HL-60 (cell line): ENCODE results near the gene PDGFRA.

ENCODE experiments used
- DNase-seq, 2 experiments: peaks; one replicate each; pipeline ENCODE4 v3.0.0-alpha.2; 2010 to 2020; ENCODE audit warnings: low read depth in 1 of 2, low spot score in 1 of 2
- H3K27ac ChIP-seq: fragments of 250-450 bp; sonication (Bioruptor Pico); replicated peaks from 2 replicates; pipeline ENCODE4 v1.5.1; 2020; ENCODE audit warnings: mild to moderate bottlenecking, moderate library complexity
- H3K27me3 ChIP-seq: fragments of 250-450 bp; sonication (Bioruptor Pico); 2 replicates; pipeline ENCODE4 v1.5.1; 2021; ENCODE audit warnings: mild to moderate bottlenecking, moderate library complexity; ENCODE audit not compliant: insufficient read depth, poor library complexity, severe bottlenecking
- H3K4me3 ChIP-seq: replicated peaks from 2 replicates; pipeline ENCODE4 v1.5.1; 2011; ENCODE audit warnings: mild to moderate bottlenecking, control low read depth, low read length; ENCODE audit not compliant: insufficient read depth
- CTCF ChIP-seq: IDR thresholded peaks from one replicate; pipeline ENCODE4 v1.5.1; 2011; ENCODE audit warnings: low read length, control low read depth, inconsistent platforms; ENCODE audit not compliant: insufficient read depth
- GABPA ChIP-seq: IDR thresholded peaks from 2 replicates; pipeline ENCODE4 v1.6.1; 2012; ENCODE audit warnings: low read depth
- POLR2AphosphoS5 ChIP-seq: IDR thresholded peaks from 2 replicates; pipeline ENCODE4 v1.6.1; 2012; ENCODE audit warnings: low read depth
- REST ChIP-seq: IDR thresholded peaks from 2 replicates; pipeline ENCODE4 v1.6.1; 2012; ENCODE audit warnings: low read depth; ENCODE audit not compliant: insufficient replicate concordance
- SPI1 ChIP-seq: IDR thresholded peaks from 2 replicates; pipeline ENCODE4 v1.6.1; 2012; ENCODE audit warnings: low read depth, mild to moderate bottlenecking, borderline replicate concordance

The PDGFRA gene

GRCh38 chr4:54271464-54271863 lies 42.4 kb downstream of the PDGFRA start:
- H3K4me3 ChIP-seq, result no peak overlapping the region
- no peak for TF ChIP-seq GABPA
- no peak for TF ChIP-seq POLR2AphosphoS5
- TF ChIP-seq SPI1, result no peak
- TF ChIP-seq CTCF, result no peak
- TF ChIP-seq REST, result no peak
- no peak overlapping the region for H3K27ac ChIP-seq
- DNase-seq, result no peak
- H3K27me3 ChIP-seq, result no peaks in the 10 kb centered on the region

- H3K4me3 ChIP-seq, result no peak overlapping the region
- no peak overlapping the region for H3K27ac ChIP-seq
- DNase-seq, result no peak
- no peaks in the 10 kb centered on the region for H3K27me3 ChIP-seq
- TF ChIP-seq REST, result no peak
- no peak for TF ChIP-seq SPI1
- no peak for TF ChIP-seq GABPA
- TF ChIP-seq CTCF, result no peak
- no peak for TF ChIP-seq POLR2AphosphoS5
Observed at GRCh38 chr4:54272051-54272450, 43.0 kb downstream of the PDGFRA start.

- H3K27me3 ChIP-seq, result no peaks in the 10 kb centered on the region
- no peak overlapping the region for H3K27ac ChIP-seq
- no peak for DNase-seq
- H3K4me3 ChIP-seq, result no peak overlapping the region
- TF ChIP-seq SPI1 (no peak), GABPA (no peak), CTCF (no peak), POLR2AphosphoS5 (no peak), REST (no peak)
Observed at GRCh38 chr4:54274264-54274663, 45.2 kb downstream of the PDGFRA start.
